Left renal pelvis (tissue), 4 donors: ENCODE results near the gene LRP1-AS. TPM values are rescaled to one million over a fixed set of nuclear protein-coding genes. Genes with fewer than 3 reads are reported as not detected.

Source experiments
- DNase-seq, 4 donors: peaks; one replicate each; pipeline ENCODE4 v3.0.0-alpha.2; 2013; ENCODE audit warnings: low read depth in 4 of 4, low spot score in 3 of 4
- polyA plus RNA-seq, 4 donors: library from polyadenylated mRNA; unstranded; fragments of 120-200 nt; gene quantifications; one replicate each; pipeline ENCODE4 v1.2.1, GENCODE V29; 2013; ENCODE audit not compliant: insufficient read length in 4 of 4

LRP1-AS gene
- polyA plus RNA-seq, 4 donors: 0.53 TPM; not detected in 3

- no peak for DNase-seq
These were observed 4.0 kb downstream of the LRP1-AS start for GRCh38 chr12:57143454-57143853.

GRCh38 chr12:57142727-57143126, 4.7 kb downstream of the LRP1-AS start:
- DNase-seq: no peak

GRCh38 chr12:57142121-57142520, 5.3 kb downstream of the LRP1-AS start:
- DNase-seq: no peak

- DNase-seq: no peak
These were observed 6.2 kb downstream of the LRP1-AS start for GRCh38 chr12:57141249-57141648.

- no peak for DNase-seq
These were observed 7.4 kb downstream of the LRP1-AS start for GRCh38 chr12:57139796-57140649.

- DNase-seq: no peak
These were observed 8.7 kb downstream of the LRP1-AS start for GRCh38 chr12:57138526-57139272.

GRCh38 chr12:57135527-57136326, 11.7 kb downstream of the LRP1-AS start:
- no peak for DNase-seq

GRCh38 chr12:57134949-57135348, 12.5 kb downstream of the LRP1-AS start:
- DNase-seq: no peak

- DNase-seq: no peak
These were observed 13.5 kb downstream of the LRP1-AS start for GRCh38 chr12:57133916-57134315.

- no peak for DNase-seq
These were observed 14.3 kb downstream of the LRP1-AS start for GRCh38 chr12:57133013-57133569.

- DNase-seq: no peak
These were observed 15.3 kb downstream of the LRP1-AS start for GRCh38 chr12:57131896-57132744.

- DNase-seq: no peak
These were observed 16.5 kb downstream of the LRP1-AS start for GRCh38 chr12:57130941-57131340.

GRCh38 chr12:57129889-57130288, 17.5 kb downstream of the LRP1-AS start:
- no peak for DNase-seq

- no peak for DNase-seq
These were observed 18.0 kb downstream of the LRP1-AS start for GRCh38 chr12:57129321-57129842.

- DNase-seq: no peak
These were observed 18.7 kb downstream of the LRP1-AS start for GRCh38 chr12:57128519-57129247.

- peak in 1 of 4 donors; percentile 75 for DNase-seq
These were observed 19.5 kb downstream of the LRP1-AS start, which contains the start of gene LRP1 for GRCh38 chr12:57127726-57128518. Gene LRP1, plus strand, starts transcription at chr12:57128483. Its CDS starts 482 bp downstream, at chr12:57128965.

GRCh38 chr12:57127101-57127725, 20.2 kb downstream of the LRP1-AS start:
- DNase-seq: no peak
